ENCODE results near the gene FCHO2.

Gene FCHO2, protein sequence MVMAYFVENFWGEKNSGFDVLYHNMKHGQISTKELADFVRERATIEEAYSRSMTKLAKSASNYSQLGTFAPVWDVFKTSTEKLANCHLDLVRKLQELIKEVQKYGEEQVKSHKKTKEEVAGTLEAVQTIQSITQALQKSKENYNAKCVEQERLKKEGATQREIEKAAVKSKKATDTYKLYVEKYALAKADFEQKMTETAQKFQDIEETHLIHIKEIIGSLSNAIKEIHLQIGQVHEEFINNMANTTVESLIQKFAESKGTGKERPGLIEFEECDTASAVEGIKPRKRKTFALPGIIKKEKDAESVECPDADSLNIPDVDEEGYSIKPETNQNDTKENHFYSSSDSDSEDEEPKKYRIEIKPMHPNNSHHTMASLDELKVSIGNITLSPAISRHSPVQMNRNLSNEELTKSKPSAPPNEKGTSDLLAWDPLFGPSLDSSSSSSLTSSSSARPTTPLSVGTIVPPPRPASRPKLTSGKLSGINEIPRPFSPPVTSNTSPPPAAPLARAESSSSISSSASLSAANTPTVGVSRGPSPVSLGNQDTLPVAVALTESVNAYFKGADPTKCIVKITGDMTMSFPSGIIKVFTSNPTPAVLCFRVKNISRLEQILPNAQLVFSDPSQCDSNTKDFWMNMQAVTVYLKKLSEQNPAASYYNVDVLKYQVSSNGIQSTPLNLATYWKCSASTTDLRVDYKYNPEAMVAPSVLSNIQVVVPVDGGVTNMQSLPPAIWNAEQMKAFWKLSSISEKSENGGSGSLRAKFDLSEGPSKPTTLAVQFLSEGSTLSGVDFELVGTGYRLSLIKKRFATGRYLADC

DNA sequence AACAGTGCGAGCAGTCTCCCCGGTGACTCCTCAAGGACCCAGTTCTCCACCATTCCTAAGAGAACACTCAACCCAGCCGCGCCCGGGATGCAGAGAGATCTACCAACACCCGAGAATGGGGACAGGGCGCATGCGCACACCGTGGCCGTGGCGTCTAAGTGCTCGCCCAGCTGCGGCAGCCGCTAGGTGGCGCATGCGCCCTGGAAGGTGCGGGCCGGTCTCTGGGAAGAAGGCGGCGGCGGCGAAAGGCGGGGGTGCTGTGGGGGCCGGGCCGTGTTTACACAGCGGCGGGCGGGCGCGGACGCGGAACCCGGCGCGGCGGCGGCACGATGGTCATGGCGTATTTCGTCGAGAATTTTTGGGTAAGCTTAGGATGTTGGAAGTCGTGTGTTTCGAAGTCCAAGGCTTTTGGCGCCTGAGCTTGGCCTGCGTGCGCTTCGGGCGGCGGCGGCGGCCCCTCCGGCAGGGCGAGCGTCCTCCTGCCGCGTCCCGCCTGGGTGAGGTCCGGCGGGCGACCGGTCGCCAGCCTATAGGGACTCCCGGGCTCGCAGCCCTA lies at the start of gene FCHO2:
Gene FCHO2 (plus strand): TSS at position 274 of the 556 bp plus-strand sequence. CDS start 56 bp downstream, at position 330.
- peak within 1 kb of the TSS; percentile 82 for H3K27ac ChIP-seq
- TF ChIP-seq, protein P1, sequence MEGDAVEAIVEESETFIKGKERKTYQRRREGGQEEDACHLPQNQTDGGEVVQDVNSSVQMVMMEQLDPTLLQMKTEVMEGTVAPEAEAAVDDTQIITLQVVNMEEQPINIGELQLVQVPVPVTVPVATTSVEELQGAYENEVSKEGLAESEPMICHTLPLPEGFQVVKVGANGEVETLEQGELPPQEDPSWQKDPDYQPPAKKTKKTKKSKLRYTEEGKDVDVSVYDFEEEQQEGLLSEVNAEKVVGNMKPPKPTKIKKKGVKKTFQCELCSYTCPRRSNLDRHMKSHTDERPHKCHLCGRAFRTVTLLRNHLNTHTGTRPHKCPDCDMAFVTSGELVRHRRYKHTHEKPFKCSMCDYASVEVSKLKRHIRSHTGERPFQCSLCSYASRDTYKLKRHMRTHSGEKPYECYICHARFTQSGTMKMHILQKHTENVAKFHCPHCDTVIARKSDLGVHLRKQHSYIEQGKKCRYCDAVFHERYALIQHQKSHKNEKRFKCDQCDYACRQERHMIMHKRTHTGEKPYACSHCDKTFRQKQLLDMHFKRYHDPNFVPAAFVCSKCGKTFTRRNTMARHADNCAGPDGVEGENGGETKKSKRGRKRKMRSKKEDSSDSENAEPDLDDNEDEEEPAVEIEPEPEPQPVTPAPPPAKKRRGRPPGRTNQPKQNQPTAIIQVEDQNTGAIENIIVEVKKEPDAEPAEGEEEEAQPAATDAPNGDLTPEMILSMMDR (conservative IDR thresholded peaks at IDR 0.05) = peak; percentile 86

DNA sequence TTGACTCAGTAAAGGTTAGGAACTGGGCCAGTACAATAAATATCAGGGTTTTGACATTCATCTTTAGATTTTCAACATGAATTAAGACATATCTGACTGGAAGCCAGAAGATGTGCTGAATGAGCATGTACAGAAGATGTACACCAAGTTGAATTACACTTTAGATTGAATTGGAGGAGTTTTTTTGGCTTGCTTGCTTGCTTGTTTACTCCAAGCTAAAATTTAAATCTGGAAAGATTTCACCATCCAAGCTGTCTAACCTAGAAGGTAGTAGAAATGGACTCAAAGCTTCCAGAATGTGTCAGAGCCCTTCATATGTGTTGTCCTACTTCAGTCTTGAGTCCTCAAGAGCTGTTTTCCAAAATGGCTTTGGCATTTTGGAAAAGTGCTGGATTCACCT lies 49.0 kb upstream of the FCHO2 start:
- H3K27ac ChIP-seq = no peak overlapping the region
- TF ChIP-seq, protein P1 (conservative IDR thresholded peaks at IDR 0.05) = no peak

DNA sequence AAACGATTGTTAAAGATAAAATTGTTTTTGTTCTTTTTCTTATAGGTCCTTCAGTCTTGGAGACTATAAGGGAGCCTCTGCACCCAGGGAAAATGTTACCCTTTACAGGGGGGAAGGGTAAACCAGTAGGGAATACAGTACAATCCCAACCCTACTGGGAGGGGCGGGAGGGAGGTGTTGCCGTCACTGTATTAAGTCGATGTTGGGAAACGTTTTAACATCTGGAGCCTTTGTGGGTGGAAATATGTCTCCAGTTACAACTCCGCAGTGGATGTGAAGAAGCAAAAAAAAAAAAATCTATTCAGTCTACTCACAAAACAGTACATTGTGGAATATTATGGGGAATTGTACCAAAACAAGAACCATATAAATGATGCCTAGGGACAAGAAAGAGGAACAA lies 47.2 kb upstream of the FCHO2 start:
- TF ChIP-seq, protein P1 (conservative IDR thresholded peaks at IDR 0.05) = no peak
- H3K27ac ChIP-seq = no peak overlapping the region

DNA sequence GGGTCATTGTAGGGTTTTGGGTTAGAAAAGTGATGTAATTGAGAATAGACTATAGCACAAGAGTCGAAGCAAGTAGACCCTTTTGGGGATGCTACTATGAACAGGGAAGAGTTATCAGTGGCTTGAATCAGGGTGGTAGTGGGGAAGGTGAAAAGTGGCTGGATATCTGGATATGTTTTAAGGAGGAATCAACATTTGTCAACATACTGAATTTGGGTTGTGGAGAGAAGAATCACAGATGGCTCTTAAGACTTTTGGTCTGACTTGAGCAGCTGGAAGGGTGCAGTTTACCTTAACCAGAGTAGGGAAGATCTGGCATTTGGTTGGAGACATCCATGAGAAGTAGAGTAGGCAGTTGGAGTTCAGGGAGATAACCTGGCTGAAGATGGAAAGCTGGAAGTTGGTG lies 38.5 kb upstream of the FCHO2 start:
- no peak overlapping the region for H3K27ac ChIP-seq
- TF ChIP-seq, protein P1 (conservative IDR thresholded peaks at IDR 0.05) = no peak

DNA sequence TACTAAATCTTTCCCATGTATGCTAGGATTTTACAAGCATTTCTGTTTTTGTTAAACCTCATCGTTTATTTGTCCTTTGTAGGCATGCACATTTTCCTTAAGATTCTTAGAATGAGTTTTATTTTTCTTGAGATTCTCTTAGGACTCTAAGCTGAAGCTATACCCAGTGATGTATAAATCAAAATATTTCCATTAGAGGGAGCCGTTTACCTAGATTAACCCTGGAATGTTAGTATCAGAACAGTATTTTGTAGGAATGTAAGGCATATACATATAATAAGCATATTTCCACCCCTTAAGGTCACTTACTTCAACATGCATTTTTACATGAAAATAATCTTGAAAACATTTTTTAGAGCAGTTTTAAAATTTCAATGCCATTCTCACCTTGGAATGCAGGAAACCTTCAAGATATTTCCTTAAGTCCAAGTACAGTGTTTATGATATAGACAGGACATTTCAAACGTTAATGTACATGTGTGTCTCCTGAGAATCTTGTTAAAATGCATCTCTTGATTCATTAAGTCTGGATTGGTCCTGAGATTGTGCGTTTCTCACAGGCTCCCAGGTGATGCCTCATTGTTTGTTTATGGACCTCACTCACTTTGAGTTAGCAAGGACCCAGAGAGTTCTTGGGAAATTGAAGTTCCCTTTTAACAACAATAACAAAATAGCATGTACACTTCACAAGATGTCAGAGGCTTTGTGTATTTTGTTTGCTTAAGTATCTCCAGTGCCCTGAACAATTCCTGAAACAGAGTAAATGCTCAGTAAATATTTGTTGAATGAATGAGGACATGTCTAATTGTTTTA lies 34.9 kb upstream of the FCHO2 start:
- H3K27ac ChIP-seq = no peak overlapping the region
- TF ChIP-seq, protein P1 (conservative IDR thresholded peaks at IDR 0.05) = peak; percentile 53

DNA sequence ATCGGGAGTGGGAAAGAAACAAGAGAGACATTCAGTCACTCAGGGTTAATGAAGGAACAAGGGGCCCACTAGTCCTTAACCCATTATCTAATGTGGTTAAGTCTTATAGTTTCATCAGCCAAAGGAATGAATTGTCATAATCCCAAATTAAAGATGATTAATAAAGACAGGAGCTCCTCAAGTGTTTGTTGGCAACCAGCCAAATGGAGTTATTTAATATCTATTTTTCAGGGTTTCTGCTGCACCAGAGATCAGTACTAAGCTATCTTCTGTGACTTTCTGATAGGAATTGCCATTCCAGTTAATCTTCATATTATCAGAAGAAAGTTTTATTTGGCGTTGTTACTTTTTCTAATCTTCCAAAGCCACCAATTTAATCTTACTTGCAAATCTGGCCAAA lies 34.0 kb upstream of the FCHO2 start:
- TF ChIP-seq, protein P1 (conservative IDR thresholded peaks at IDR 0.05) = no peak
- no peak overlapping the region for H3K27ac ChIP-seq
